ENCODE results near the gene SLC50A1.
"Not testable (repeated sequence)": the region's sequence is repeated elsewhere in the genome, so short reads cannot be mapped to it uniquely, and the experiment has no call there.

Gene SLC50A1

GRCh38 chr1:155137154-155137949, 1.7 kb downstream of the SLC50A1 start:
- no peak for DNase-seq

GRCh38 chr1:155139895-155140629, 4.4 kb downstream of the SLC50A1 start, which contains the start of gene DPM3:
DPM3 (minus strand) TSS chr1:155140531; CDS start chr1:155140240, 291 bp downstream.
- DNase-seq: peak; percentile 88

- DNase-seq: no peak
Observed at GRCh38 chr1:155140630-155140953, 4.9 kb downstream of the SLC50A1 start.

- DNase-seq: no peak
Observed at GRCh38 chr1:155141749-155142148, 6.1 kb downstream of the SLC50A1 start.

- DNase-seq: no peak
Observed at GRCh38 chr1:155145491-155145890, 9.8 kb downstream of the SLC50A1 start.

GRCh38 chr1:155155996-155156643, 20.5 kb downstream of the SLC50A1 start:
- DNase-seq: not testable (repeated sequence)

GRCh38 chr1:155158991-155159390, 23.3 kb downstream of the SLC50A1 start:
- DNase-seq: no peak

- no peak for DNase-seq
Observed at GRCh38 chr1:155160128-155160527, 24.5 kb downstream of the SLC50A1 start.

- not testable (repeated sequence) for DNase-seq
Observed at GRCh38 chr1:155162631-155163030, 27.0 kb downstream of the SLC50A1 start.

- not testable (repeated sequence) for DNase-seq
Observed at GRCh38 chr1:155163785-155164184, 28.1 kb downstream of the SLC50A1 start.

- DNase-seq: not testable (repeated sequence)
Observed at GRCh38 chr1:155164625-155165024, 29.0 kb downstream of the SLC50A1 start.

GRCh38 chr1:155166051-155166470, 30.4 kb downstream of the SLC50A1 start:
- DNase-seq: no peak

GRCh38 chr1:155166471-155167165, 31.0 kb downstream of the SLC50A1 start:
- no peak for DNase-seq

GRCh38 chr1:155167166-155168104, 31.8 kb downstream of the SLC50A1 start:
- peak; percentile 97 for DNase-seq

GRCh38 chr1:155168105-155168445, 32.4 kb downstream of the SLC50A1 start:
- DNase-seq: not testable (repeated sequence)

GRCh38 chr1:155168456-155169210, 33.0 kb downstream of the SLC50A1 start:
- no peak for DNase-seq

- no peak for DNase-seq
Observed at GRCh38 chr1:155169541-155169940, 33.9 kb downstream of the SLC50A1 start.

GRCh38 chr1:155170101-155170785, 34.6 kb downstream of the SLC50A1 start:
- DNase-seq: no peak

- no peak for DNase-seq
Observed at GRCh38 chr1:155170806-155171205, 35.2 kb downstream of the SLC50A1 start.

Measured in NCI-H526 treated with DMSO at 0.1 percent for 48 hours (cell line).